SK-N-SH (cell line): Measurements from ENCODE around the gene CLPX.

Experiments
- FOSL2 ChIP-seq: IDR thresholded peaks from 2 replicates; pipeline ENCODE4 v1.4.0; 2012; ENCODE audit warnings: low read depth, mild to moderate bottlenecking, moderate library complexity, borderline replicate concordance
- TCF12 ChIP-seq: IDR thresholded peaks from 2 replicates; pipeline ENCODE4 v1.4.0; 2012
- TF ChIP-seq, protein P1 (sequence below): fragments of 200-600 bp; sonication (generic); IDR thresholded peaks from 2 replicates; pipeline ENCODE4 v1.6.1; 2017; ENCODE audit warnings: antibody characterized with exemption, mild to moderate bottlenecking, moderate library complexity

DNA sequence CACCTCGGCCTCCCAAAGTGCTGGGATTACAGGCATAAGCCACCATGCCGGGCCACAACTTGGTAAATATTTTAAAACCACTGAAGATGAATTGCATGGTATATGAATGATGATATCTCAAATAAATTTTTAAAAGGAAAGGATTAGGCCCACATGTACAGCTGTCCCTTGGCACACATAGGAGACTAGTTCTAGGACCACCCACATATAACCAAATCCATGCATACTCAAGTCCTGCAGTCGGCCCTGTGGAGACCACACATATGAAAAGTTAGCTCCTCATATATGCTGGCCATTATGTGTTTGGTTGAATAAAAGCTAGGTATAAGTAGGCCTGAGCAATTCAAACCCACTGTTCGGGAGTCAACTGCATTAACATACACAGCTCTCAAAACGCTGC is 10.6 kb downstream of the CLPX start:
- TF ChIP-seq FOSL2 (no peak), TCF12 (no peak)
- TF ChIP-seq, protein P1, sequence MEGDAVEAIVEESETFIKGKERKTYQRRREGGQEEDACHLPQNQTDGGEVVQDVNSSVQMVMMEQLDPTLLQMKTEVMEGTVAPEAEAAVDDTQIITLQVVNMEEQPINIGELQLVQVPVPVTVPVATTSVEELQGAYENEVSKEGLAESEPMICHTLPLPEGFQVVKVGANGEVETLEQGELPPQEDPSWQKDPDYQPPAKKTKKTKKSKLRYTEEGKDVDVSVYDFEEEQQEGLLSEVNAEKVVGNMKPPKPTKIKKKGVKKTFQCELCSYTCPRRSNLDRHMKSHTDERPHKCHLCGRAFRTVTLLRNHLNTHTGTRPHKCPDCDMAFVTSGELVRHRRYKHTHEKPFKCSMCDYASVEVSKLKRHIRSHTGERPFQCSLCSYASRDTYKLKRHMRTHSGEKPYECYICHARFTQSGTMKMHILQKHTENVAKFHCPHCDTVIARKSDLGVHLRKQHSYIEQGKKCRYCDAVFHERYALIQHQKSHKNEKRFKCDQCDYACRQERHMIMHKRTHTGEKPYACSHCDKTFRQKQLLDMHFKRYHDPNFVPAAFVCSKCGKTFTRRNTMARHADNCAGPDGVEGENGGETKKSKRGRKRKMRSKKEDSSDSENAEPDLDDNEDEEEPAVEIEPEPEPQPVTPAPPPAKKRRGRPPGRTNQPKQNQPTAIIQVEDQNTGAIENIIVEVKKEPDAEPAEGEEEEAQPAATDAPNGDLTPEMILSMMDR = no peak
